Astrocyte of the spinal cord (primary cell): Measurements from ENCODE around the gene SATB2.

ENCODE experiments used
- DNase-seq: peaks from one replicate; pipeline ENCODE4 v3.0.0; 2011; ENCODE audit warnings: low read depth, low spot score
- H3K4me3 ChIP-seq: 2 replicates; pipeline ENCODE4 v1.5.1; 2011; ENCODE audit warnings: low read depth, mild to moderate bottlenecking, low read length, moderate library complexity
- in situ Hi-C: cut with HindIII; loops from 2 replicates; pipeline ENCODE4 v1.10.0; 2017; ENCODE audit warnings: low sequenced_read_pairs
- TF ChIP-seq, protein P1 (sequence below): IDR thresholded peaks from 2 replicates; pipeline ENCODE4 v1.5.1; 2012; ENCODE audit warnings: low read depth, mild to moderate bottlenecking, low read length, inconsistent platforms

Gene SATB2

DNA sequence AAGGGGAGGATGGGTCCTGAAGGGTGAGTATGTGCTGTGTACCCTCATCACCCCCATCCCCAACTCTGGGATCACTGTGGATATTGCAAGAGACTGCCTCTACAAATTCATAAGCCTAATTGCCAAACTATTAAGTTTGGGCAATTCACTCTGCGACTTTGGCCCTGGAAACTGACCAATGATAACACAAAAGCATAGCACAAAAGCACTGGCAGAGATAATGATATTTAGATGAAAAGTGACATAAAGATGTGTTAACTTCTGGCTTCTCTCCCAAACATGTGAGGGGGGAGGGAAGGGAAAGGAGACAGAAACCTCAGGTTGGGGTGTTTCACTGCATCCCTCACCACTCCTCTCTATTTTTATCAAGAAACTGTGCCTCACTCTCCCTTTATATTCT is 150.3 kb downstream of the SATB2 start:
- H3K4me3 ChIP-seq, result no peak overlapping the region
- in situ Hi-C loops, result no loop called here
- TF ChIP-seq, protein P1, sequence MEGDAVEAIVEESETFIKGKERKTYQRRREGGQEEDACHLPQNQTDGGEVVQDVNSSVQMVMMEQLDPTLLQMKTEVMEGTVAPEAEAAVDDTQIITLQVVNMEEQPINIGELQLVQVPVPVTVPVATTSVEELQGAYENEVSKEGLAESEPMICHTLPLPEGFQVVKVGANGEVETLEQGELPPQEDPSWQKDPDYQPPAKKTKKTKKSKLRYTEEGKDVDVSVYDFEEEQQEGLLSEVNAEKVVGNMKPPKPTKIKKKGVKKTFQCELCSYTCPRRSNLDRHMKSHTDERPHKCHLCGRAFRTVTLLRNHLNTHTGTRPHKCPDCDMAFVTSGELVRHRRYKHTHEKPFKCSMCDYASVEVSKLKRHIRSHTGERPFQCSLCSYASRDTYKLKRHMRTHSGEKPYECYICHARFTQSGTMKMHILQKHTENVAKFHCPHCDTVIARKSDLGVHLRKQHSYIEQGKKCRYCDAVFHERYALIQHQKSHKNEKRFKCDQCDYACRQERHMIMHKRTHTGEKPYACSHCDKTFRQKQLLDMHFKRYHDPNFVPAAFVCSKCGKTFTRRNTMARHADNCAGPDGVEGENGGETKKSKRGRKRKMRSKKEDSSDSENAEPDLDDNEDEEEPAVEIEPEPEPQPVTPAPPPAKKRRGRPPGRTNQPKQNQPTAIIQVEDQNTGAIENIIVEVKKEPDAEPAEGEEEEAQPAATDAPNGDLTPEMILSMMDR, result no peak
- no peak for DNase-seq

DNA sequence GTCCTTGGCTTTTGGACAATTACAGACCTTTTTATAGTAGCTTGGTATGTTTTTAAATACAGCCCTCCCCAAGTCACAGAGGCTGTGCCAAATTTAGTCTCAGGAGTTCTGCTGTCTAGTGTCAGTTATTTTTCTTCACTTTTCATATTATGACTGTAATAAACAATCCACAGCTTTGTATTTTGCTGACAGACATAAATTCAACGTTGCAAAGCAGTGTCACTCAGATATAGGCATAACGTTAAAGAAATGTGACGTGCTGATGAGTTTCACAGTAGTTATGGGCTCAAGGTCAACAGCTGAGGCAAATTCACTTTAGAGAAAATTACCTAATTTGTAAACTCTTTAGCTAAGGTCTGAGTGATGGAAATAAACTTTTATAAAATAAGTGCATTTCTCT is 151.6 kb downstream of the SATB2 start:
- H3K4me3 ChIP-seq, result no peak overlapping the region
- TF ChIP-seq, protein P1, result no peak
- no peak for DNase-seq
- in situ Hi-C loops, result no loop called here

DNA sequence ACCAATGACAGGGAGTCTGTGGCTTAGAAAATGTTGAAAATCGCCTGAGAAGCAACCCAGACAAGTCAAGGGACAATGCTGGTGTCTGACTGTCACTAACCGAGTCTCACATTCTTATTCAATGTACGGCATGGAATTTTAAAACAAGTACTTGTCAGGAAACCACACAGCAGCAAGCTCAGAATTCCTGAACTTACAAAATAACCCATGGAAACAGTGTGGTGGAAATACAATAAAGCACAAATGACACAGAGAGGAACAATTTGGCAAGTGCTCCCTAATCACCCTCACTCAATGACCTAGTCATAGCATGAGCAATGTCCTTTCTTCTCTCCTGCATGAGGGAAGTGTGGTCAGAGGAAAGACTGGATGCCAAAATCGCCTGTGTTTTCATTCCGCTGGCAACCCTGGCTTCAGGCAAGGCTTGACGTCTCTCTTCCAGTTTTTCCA is 154.0 kb downstream of the SATB2 start:
- peak; percentile 98 for DNase-seq
- TF ChIP-seq, protein P1, result no peak
- H3K4me3 ChIP-seq, result no peak overlapping the region
- in situ Hi-C loops, result no loop called here

DNA sequence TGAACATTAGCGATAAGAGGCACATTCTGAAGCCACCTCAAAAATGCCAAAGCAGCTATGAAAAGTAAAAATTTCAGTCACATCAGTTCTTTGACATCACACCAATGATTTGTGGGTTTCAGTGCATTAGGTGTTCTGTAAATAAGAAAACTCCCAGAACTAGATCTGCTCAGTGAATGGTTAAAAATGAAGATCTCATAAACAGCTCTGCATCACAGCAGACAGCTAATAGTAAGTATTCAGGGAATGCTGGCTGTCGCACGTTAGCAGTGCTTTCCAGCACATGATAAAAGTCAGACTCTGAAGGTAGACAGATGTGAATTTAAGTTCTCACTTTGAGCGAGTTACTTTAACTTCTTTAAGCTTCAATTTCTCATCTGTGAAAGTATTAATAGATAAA is 154.9 kb downstream of the SATB2 start:
- peak; percentile 46 for DNase-seq
- H3K4me3 ChIP-seq, result no peak overlapping the region
- TF ChIP-seq, protein P1, result no peak
- in situ Hi-C loops, result no loop called here

DNA sequence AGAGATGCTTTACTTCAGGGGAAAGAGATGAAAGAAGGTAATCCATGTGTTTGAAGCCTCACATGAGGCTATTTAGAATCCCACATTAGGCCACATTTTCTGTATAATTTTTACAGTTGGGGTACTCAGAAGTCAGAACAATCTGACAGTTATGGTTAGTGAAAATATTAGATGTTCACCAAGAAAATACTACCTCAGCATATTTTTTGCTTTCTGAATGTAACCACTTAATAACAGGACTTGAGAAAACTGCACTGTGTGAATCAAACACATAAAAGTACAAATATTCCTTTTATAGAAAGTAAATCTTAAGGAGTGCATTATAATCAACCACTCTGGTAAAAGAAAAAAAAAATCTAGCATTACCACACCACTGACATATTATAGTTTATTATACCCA is 169.3 kb downstream of the SATB2 start:
- TF ChIP-seq, protein P1, result no peak
- no peak for DNase-seq
- no peak overlapping the region for H3K4me3 ChIP-seq
- in situ Hi-C loops, result no loop called here

DNA sequence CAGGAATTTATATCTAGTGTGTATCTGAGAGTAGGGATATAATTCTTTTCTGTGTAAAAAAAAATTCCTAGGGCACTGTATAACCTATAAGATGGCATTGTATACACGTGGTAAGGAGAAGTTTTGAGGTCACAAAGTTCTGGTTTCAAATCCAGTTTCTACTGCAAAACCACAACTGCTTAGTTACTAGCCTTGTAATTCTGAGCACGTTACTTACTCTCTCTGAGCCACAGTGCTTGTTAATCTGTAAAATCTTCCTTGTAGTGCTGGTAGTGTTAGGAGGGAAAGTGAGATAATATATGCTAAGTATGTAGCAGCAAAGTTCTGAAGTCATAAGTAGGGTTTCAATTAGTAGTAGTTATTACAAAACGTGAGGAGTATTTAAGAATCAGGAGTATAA is 175.4 kb downstream of the SATB2 start:
- TF ChIP-seq, protein P1, result no peak
- DNase-seq, result no peak
- in situ Hi-C loops, result no loop called here
- H3K4me3 ChIP-seq, result no peak overlapping the region

DNA sequence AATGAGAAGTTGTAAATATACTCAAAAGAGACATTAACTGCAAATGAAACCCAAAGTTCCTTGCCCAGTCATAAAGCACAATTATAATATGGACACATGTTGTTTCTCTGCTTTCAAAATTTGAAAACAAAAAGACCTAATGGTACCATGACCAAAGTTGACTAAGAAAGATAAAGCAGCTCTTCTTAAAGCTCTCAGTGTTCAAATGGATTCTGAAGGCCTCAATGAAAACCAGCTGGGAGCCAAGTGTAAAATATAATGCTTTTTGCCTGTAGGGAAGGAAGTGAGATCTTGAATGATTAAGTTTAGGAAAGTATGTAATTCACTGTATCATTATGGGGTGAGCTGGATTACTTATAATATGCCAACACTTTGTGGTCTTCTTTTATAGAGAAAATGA is 178.6 kb downstream of the SATB2 start:
- H3K4me3 ChIP-seq, result no peak overlapping the region
- TF ChIP-seq, protein P1, result no peak
- in situ Hi-C loops, result no loop called here
- no peak for DNase-seq
